22Rv1 (cell line): ENCODE results near the gene KIRREL3.

ENCODE experiments used
- H3K27ac ChIP-seq: fragments of 450-650 bp; 2 replicates; pipeline ENCODE4 v1.5.1; 2017
- ZFX ChIP-seq: fragments of 450-650 bp; IDR thresholded peaks from 2 replicates; pipeline ENCODE4 v1.6.1; 2017; ENCODE audit warnings: antibody characterized with exemption, borderline replicate concordance
- TF ChIP-seq, protein P1 (sequence below): fragments of 450-650 bp; IDR thresholded peaks from 2 replicates; pipeline ENCODE4 v1.5.1; 2017; ENCODE audit warnings: mild to moderate bottlenecking

Gene KIRREL3

DNA sequence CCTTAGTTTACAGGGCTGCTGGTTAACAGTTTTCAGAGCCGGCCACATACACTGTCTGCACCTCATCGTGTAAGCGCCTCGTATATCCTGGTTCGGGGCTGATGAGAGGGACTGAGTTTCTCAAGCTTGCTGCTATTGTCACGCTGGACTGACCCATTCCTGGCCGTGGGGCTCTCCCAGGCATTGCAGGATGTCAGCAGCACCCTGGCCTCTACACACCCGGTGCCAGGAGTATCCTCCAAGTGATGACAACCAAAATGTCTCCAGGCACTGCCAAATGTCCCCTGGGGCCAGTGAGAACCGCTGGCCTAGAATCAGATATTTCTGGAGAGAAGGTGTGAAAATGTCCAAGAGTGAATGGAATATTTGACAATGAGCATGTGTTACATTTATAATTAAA, 562.3 kb downstream of the KIRREL3 start:
- no peak overlapping the region for H3K27ac ChIP-seq
- TF ChIP-seq, protein P1, sequence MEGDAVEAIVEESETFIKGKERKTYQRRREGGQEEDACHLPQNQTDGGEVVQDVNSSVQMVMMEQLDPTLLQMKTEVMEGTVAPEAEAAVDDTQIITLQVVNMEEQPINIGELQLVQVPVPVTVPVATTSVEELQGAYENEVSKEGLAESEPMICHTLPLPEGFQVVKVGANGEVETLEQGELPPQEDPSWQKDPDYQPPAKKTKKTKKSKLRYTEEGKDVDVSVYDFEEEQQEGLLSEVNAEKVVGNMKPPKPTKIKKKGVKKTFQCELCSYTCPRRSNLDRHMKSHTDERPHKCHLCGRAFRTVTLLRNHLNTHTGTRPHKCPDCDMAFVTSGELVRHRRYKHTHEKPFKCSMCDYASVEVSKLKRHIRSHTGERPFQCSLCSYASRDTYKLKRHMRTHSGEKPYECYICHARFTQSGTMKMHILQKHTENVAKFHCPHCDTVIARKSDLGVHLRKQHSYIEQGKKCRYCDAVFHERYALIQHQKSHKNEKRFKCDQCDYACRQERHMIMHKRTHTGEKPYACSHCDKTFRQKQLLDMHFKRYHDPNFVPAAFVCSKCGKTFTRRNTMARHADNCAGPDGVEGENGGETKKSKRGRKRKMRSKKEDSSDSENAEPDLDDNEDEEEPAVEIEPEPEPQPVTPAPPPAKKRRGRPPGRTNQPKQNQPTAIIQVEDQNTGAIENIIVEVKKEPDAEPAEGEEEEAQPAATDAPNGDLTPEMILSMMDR, result no peak

DNA sequence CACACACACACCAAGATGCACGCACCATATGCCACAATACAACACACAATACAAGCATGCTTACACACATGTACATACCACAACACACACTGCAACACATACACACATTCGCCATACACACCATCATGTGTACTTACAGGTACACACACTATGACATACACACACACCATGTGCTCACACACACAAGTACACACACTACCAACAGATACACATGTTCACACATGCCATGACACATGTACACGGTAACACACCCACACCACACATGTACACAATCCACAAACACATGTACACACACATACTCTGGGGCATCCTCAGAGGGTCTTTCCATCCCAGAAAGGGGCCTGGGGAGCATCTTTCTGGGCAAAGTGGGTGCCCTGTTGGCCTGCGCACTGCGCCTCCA, 562.8 kb downstream of the KIRREL3 start:
- H3K27ac ChIP-seq, result no peak overlapping the region
- TF ChIP-seq, protein P1, result no peak
- no peak for TF ChIP-seq ZFX

GRCh38 chr11:126436209-126436755, 564.3 kb downstream of the KIRREL3 start:
- TF ChIP-seq ZFX, result no peak
- TF ChIP-seq, protein P1, result no peak
- no peak overlapping the region for H3K27ac ChIP-seq

DNA sequence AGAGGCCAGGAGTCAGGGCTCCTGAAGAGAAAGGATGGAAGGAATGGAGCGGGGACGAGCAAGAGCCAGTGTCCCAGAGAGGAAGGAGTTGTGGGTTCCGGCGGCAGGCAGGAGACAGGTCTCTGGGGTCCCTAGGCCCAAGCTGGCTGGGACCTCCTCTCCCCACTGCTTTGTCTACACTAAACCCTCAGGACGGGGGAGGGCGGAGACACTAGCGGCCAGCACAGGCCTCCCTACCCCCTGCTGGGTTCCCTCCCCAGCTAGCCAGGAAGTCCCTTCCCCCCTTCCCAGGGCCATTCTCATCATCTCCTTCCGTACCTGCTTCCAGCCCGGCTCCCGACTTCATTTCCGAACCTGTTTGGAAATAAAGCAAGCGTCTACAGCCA, 565.6 kb downstream of the KIRREL3 start:
- TF ChIP-seq ZFX, result no peak
- TF ChIP-seq, protein P1, result no peak

DNA sequence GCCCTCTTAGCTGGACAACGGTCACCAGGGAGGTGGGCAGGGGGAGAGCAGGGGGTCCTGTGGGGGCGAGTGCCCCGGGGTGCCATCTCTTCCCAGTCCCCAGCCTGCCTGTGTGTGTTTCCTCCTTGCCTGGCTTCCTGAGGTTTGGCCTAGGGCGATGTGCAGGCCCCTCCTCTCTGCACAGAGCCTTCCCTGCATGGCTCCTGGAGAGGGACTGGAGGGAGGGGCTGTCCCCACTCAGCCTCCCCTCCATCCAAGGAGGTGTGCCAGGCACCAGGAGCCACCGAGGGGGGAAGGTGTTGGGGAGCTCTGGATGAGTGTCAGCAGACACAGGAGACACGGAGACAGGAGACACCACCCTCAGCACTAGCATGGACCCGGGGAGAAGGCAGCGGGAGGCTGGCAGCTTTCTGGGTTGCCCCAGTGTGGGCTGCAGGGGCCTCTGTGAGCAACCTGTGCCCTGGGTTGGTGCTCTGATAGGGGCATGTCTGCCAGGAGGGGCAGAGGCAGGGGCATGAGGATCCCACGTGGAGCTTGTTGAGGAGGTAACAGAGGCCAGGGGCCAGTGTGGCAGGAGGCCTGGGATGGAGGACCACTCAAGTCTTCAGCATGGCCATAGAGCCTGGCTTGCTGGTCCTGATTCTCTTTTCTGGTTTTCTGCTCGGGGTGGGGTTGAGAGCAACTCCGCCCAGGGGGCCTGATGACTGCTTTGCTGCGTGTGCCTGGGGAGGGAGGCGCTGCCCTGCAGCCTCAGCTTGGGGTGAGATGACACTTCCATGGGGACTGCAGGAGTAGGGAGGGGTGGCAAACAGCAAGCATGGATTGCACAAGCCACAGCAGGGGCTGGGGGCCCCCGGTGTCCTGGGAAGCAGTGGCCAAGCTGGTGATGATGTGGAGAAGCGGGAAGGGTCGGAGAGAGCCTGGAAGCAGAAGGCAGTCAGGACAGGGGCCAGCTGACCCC, 566.3 kb downstream of the KIRREL3 start:
- TF ChIP-seq, protein P1, result no peak
- no peak for TF ChIP-seq ZFX
- no peak overlapping the region for H3K27ac ChIP-seq

More for the DNA sequence above, 565.6 kb downstream of the KIRREL3 start:
- H3K27ac ChIP-seq, result no peak overlapping the region

DNA sequence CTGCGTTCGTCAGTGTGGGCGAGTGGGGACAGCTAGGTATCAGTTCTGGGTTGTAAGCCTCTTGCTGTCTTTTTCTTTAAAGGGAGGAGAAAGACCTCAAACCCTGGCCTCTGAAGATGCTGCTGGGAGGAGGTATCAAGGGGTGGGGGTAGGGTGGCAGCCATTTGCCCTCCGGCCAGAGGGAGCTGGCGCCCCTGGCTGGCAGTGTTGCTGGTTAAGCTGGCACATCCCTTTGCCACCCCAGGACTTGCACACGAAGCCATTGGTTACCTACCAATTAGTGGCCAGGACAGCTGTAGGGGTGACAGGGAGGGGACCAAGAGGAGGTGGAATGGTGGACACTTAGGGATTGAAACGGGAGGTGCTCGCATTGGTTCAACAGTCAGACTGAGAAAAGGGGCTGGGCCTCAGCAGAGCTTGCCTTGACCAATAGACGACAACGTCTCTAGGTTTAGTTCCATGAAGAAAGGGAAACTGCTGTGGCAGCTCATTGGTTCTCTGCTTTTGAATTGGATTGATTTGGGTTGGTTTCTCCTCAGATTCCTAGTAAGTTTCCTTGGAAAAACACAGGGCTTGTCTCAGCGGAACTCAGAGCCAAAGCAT, 567.2 kb downstream of the KIRREL3 start:
- H3K27ac ChIP-seq, result no peak overlapping the region
- no peak for TF ChIP-seq ZFX
- TF ChIP-seq, protein P1, result no peak

DNA sequence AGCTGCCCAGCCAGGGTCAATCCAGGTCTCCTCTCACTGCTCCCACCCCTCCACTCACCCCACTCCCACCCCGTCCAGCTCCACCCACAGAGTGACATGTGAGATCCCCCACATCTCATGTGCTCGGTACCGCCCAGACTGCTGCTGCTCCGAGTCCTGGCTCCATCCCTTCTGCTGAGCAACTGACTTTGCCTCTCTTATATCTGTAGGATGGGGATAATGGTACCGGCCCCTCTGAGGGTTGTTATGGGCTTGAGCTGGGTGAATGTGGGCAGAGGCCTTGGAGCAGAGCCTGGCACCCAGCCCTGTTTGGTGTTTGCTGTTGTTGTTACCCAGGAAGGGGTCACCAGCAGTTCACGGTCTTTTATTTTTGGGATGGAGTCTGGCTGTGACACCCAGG, 568.0 kb downstream of the KIRREL3 start:
- no peak overlapping the region for H3K27ac ChIP-seq
- no peak for TF ChIP-seq ZFX
- TF ChIP-seq, protein P1, result no peak
